GM12878 (cell line): Measurements from ENCODE around the gene ZNF22.

Experiments used
- SRF ChIP-seq, 2 experiments: IDR thresholded peaks; 2 replicates each; pipeline ENCODE4 v1.6.1; 2011; ENCODE audit warnings: low read depth in 2 of 2, low read length in 2 of 2, mild to moderate bottlenecking in 1 of 2, moderate library complexity in 1 of 2
- STAT1 ChIP-seq: fragments of 450-650 bp; conservative IDR thresholded peaks from 2 replicates; pipeline ENCODE4 v1.6.1; 2014; ENCODE audit warnings: antibody characterized with exemption, mild to moderate bottlenecking
- TARDBP ChIP-seq: IDR thresholded peaks from 2 replicates; pipeline ENCODE4 v1.6.1; 2016; ENCODE audit warnings: borderline replicate concordance

- no peak for TF ChIP-seq STAT1
- TF ChIP-seq TARDBP, result no peak
- no peak for TF ChIP-seq SRF (IDR thresholded peaks at IDR 0.05; ENCODE audit: low read depth in 2 of 2, low read length in 2 of 2)
These were observed 7.9 kb upstream of the ZNF22 start for GRCh38 chr10:44992732-44993225.
